SK-N-SH treated with all-trans-retinoic acid at 6 μM for 48 hours (cell line): ENCODE results near the gene TXNDC16.

ENCODE experiments used
- BACH2 ChIP-seq: fragments of 250-450 bp; sonication (Bioruptor Pico); IDR thresholded peaks from 2 replicates; pipeline ENCODE4 v1.9.0; 2021; ENCODE audit warnings: mild to moderate bottlenecking, borderline replicate concordance
- CREB5 ChIP-seq: fragments of 250-450 bp; sonication (Bioruptor Pico); IDR thresholded peaks from 2 replicates; pipeline ENCODE4 v1.5.1; 2020; ENCODE audit warnings: low read depth, mild to moderate bottlenecking, moderate library complexity
- GLIS3 ChIP-seq: fragments of 250-450 bp; sonication (Bioruptor Pico); IDR thresholded peaks from 2 replicates; pipeline ENCODE4 v1.5.0; 2020; ENCODE audit warnings: mild to moderate bottlenecking, moderate library complexity
- ISL1 ChIP-seq: fragments of 250-450 bp; sonication (Bioruptor Pico); IDR thresholded peaks from 2 replicates; pipeline ENCODE4 v2.1.2; 2022; ENCODE audit warnings: mild to moderate bottlenecking, moderate library complexity
- SNAI2 ChIP-seq: fragments of 250-450 bp; sonication (Bioruptor Pico); IDR thresholded peaks from 2 replicates; pipeline ENCODE4 v1.5.0; 2020; ENCODE audit warnings: mild to moderate bottlenecking, moderate library complexity
- ZFP30 ChIP-seq: fragments of 450-650 bp; formaldehyde crosslinking; IDR thresholded peaks from 2 replicates; pipeline ENCODE4 v1.5.0; 2022; ENCODE audit warnings: mild to moderate bottlenecking, moderate library complexity
- ZNF565 ChIP-seq: fragments of 450-650 bp; formaldehyde crosslinking; conservative IDR thresholded peaks from 2 replicates; pipeline ENCODE4 v1.5.0; 2020; ENCODE audit warnings: low read depth, mild to moderate bottlenecking, moderate library complexity

GRCh38 chr14:52547526-52547925, 4.8 kb downstream of the TXNDC16 start:
- TF ChIP-seq GLIS3 (CRISPR knock-in tag) (no peak), ZNF565 (CRISPR knock-in tag) (no peak), BACH2 (CRISPR knock-in tag) (no peak), ZFP30 (CRISPR knock-in tag) (no peak), CREB5 (CRISPR knock-in tag) (no peak), ISL1 (CRISPR knock-in tag) (no peak), SNAI2 (CRISPR knock-in tag) (no peak)
